Nephron (organoid): Measurements from ENCODE around the gene KRTAP4-12.
"Not testable (repeated sequence)": the region's sequence is repeated elsewhere in the genome, so short reads cannot be mapped to it uniquely, and the experiment has no call there.

Experiments
- H3K27ac Mint-ChIP-seq, 3 experiments: 2 replicates each; pipeline ENCODE4 v1.8.0; 2020; ENCODE audit warnings: mixed read lengths in 3 of 3, mild to moderate bottlenecking in 2 of 3, moderate library complexity in 1 of 3
- H3K27me3 Mint-ChIP-seq: 2 replicates; pipeline ENCODE4 v1.8.0; 2021; ENCODE audit warnings: low read depth, mild to moderate bottlenecking, moderate library complexity, mixed read lengths
- H3K36me3 Mint-ChIP-seq: 2 replicates; pipeline ENCODE4 v1.8.0; 2020; ENCODE audit warnings: low read depth, mixed read lengths
- H3K4me1 Mint-ChIP-seq: 2 replicates; pipeline ENCODE4 v1.8.0; 2020; ENCODE audit warnings: mixed read lengths
- H3K4me3 Mint-ChIP-seq, 3 experiments: 2 replicates each; pipeline ENCODE4 v1.8.0; 2020; ENCODE audit warnings: mild to moderate bottlenecking in 3 of 3, mixed read lengths in 3 of 3, moderate library complexity in 2 of 3
- H3K9me3 Mint-ChIP-seq: 2 replicates; pipeline ENCODE4 v1.8.0; 2020; ENCODE audit warnings: mixed read lengths
- TF ChIP-seq, protein P1 (sequence below), 3 experiments: fragments of 200-600 bp; sonication (generic); IDR thresholded peaks; one replicate each; pipeline ENCODE4 v1.5.0; 2021; ENCODE audit warnings: antibody characterized with exemption in 3 of 3; ENCODE audit not compliant: unreplicated experiment in 3 of 3

The KRTAP4-12 gene

DNA sequence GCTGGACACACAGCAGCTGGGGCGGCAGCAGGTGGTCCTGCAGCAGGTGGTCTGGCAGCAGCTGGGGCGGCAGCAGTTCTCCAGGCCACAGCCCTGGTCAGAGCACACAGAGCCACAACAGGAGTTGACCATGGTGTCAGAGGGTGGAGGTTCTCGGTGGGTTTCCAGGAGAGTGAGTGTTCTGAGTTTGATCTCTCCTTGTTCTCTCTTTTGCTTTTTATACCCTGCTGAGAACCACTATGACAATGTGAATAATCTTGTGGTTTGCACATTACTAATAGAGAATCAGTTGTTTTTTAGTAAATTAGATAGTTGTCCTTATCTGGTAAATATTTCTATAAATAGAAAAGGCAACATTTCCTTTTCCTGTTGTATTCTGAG lies at the start of gene KRTAP4-12:
TSS of gene KRTAP4-12 (minus strand) at position 192 of the 381 bp plus-strand sequence. CDS start at position 132, 60 bp downstream.
- H3K27ac Mint-ChIP-seq, H3K4me3 Mint-ChIP-seq, H3K27me3 Mint-ChIP-seq, H3K4me1 Mint-ChIP-seq, H3K36me3 Mint-ChIP-seq, H3K9me3 Mint-ChIP-seq: not testable (repeated sequence)

DNA sequence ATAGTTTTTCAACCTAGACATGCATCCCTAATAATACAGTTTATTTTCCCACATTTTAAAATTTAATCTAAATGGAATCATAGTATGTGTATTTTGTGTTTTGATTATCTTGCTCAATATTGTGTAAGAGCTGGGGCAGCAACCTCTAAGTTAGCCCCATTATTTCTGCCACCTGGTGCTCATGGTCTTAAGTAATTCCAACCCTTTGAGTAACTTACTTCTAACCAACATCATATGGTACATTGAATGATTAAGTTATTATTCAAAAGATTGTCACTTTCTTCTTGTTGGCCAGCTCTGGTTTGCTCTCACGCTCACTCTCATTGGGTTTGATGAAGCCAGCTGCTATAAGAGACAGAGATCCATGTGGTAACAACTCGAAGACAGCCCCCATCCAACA lies 47.9 kb upstream of the KRTAP4-12 start:
- no peak overlapping the region for H3K27ac Mint-ChIP-seq
- peaks cover 21% of the 10 kb centered on the region for H3K27me3 Mint-ChIP-seq
- TF ChIP-seq, protein P1, sequence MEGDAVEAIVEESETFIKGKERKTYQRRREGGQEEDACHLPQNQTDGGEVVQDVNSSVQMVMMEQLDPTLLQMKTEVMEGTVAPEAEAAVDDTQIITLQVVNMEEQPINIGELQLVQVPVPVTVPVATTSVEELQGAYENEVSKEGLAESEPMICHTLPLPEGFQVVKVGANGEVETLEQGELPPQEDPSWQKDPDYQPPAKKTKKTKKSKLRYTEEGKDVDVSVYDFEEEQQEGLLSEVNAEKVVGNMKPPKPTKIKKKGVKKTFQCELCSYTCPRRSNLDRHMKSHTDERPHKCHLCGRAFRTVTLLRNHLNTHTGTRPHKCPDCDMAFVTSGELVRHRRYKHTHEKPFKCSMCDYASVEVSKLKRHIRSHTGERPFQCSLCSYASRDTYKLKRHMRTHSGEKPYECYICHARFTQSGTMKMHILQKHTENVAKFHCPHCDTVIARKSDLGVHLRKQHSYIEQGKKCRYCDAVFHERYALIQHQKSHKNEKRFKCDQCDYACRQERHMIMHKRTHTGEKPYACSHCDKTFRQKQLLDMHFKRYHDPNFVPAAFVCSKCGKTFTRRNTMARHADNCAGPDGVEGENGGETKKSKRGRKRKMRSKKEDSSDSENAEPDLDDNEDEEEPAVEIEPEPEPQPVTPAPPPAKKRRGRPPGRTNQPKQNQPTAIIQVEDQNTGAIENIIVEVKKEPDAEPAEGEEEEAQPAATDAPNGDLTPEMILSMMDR (IDR thresholded peaks at IDR 0.05; ENCODE audit: unreplicated experiment in 3 of 3), result no peak
- H3K9me3 Mint-ChIP-seq, result no peaks in the 10 kb centered on the region
- no peak overlapping the region for H3K4me3 Mint-ChIP-seq
- H3K4me1 Mint-ChIP-seq, result no peaks in the 10 kb centered on the region
- H3K36me3 Mint-ChIP-seq, result no peaks in the 10 kb centered on the region

DNA sequence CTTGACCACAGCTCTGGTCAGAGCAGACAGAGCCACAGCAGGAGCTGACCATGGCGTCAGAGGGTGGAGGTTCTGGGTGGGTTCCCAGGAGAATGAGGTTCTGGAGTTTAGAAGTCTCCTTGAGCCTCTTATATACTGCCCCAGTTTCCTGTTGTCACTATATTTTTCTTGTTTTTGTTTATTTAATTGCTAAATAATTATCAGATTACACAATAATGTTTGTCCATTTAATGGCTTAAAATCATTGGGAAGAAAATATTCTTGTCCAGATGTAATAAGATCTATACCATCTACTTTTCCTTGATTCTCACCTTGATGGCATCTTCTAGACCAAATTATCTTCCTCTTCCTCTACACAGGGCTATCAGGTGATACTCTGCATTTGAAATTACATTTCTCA lies 44.1 kb upstream of the KRTAP4-12 start, which contains the start of gene KRTAP4-3:
TSS of gene KRTAP4-3 (minus strand) at position 101 of the 400 bp plus-strand sequence. CDS start at position 52, 49 bp downstream.
- Mint-ChIP-seq H3K4me1 (no peaks in the 10 kb centered on the region), H3K36me3 (no peaks in the 10 kb centered on the region), H3K27ac (no peak within 1 kb of the TSS), H3K9me3 (no peaks in the 10 kb centered on the region), H3K27me3 (peaks cover 4% of the 10 kb centered on the region), H3K4me3 (no peak within 1 kb of the TSS)
- TF ChIP-seq, protein P1 (IDR thresholded peaks at IDR 0.05; ENCODE audit: unreplicated experiment in 3 of 3), result no peak

DNA sequence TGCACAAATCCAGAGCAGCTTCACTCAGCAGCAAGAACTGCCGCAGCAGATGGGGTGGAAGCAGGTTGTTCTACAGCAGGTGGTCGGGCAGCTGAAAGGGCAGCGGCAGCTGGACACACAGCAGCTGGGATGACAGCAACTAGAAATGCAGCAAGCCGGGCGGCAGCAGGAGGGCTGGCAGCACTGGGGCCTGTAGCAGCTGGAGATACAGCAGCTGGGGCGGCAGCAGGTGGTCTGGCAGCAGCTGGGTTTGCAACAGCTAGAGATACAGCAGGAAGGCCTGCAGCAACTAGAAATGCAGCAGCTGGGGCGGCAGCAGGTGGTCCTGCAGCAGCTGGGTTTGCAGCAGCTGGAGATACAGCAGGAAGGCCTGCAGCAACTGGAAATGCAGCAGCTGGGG lies 43.6 kb upstream of the KRTAP4-12 start:
- TF ChIP-seq, protein P1 (IDR thresholded peaks at IDR 0.05; ENCODE audit: unreplicated experiment in 3 of 3), result no peak
- Mint-ChIP-seq H3K36me3 (no peaks in the 10 kb centered on the region), H3K4me1 (no peaks in the 10 kb centered on the region), H3K27me3 (peaks cover 4% of the 10 kb centered on the region), H3K27ac (no peak overlapping the region), H3K4me3 (no peak overlapping the region), H3K9me3 (no peaks in the 10 kb centered on the region)

DNA sequence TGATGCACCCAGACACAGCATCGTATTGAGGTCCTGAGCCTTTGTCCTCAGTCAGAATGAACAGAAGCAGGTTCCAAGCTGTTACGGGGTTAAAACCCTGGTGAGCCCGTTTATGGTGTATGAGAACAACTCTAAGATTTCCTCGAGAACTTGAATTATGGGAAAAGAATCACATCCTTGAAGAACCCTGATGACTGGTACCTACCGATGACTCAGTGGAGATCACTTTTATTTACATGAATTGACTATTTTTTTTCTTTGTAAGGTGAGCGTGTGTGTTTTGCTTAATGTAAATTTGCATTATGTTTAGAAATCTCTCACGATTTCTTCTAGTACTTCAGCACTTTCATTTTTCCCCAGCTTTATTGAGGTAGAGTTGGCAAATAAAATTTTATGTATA lies 39.8 kb upstream of the KRTAP4-12 start:
- no peaks in the 10 kb centered on the region for H3K36me3 Mint-ChIP-seq
- TF ChIP-seq, protein P1 (IDR thresholded peaks at IDR 0.05; ENCODE audit: unreplicated experiment in 3 of 3), result no peak
- peaks cover 9% of the 10 kb centered on the region for H3K27me3 Mint-ChIP-seq

DNA sequence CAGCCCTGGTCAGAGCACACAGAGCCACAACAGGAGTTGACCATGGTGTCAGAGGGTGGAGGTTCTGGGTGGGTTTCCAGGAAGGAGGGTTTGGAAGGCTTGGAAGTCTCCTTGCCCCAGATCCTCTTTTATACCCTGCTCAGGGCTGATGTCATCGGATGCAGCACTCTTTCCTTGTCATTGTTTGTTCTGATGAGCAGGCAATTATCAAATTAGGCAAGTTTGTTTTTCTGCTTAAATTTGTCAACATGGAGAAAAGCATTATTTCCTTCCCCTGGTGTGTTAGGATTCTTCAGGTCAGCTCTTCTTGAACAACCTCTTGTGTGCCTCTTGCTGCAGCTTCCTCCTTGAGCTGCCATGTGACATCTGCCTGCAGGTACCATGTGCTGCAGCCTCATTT lies 36.7 kb upstream of the KRTAP4-12 start, which contains the start of gene KRTAP4-4:
TSS of gene KRTAP4-4 (minus strand) at position 101 of the 400 bp plus-strand sequence. CDS start at position 44, 57 bp downstream.
- Mint-ChIP-seq H3K36me3 (no peaks in the 10 kb centered on the region), H3K4me3 (no peak within 1 kb of the TSS), H3K4me1 (no peaks in the 10 kb centered on the region), H3K27ac (no peak within 1 kb of the TSS), H3K9me3 (no peaks in the 10 kb centered on the region), H3K27me3 (peaks cover 12% of the 10 kb centered on the region)
- TF ChIP-seq, protein P1 (IDR thresholded peaks at IDR 0.05; ENCODE audit: unreplicated experiment in 3 of 3), result no peak

More for the DNA sequence above, 39.8 kb upstream of the KRTAP4-12 start:
- no peaks in the 10 kb centered on the region for H3K4me1 Mint-ChIP-seq
- H3K27ac Mint-ChIP-seq, result no peak overlapping the region
- H3K4me3 Mint-ChIP-seq, result no peak overlapping the region
- no peaks in the 10 kb centered on the region for H3K9me3 Mint-ChIP-seq

DNA sequence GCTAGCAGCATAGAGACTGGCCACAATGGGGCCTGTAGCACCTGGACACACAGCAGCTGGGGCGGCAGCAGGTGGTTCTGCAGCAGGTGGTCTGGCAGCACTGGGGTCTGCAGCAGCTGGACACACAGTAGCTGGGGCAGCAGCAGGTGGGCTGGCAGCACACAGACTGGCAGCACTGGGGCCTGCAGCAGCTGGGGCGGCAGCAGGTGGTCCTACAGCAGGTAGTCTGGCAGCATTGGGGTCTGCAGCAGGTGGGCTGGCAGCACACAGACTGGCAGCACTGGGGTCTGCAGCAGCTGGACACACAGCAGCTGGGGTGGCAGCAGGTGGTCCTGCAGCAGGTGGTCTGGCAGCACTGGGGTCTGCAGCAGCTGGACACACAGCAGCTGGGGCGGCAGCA lies 36.2 kb upstream of the KRTAP4-12 start:
- not testable (repeated sequence) for H3K27ac Mint-ChIP-seq, H3K4me3 Mint-ChIP-seq, H3K4me1 Mint-ChIP-seq, H3K36me3 Mint-ChIP-seq, H3K9me3 Mint-ChIP-seq
- peaks cover 12% of the 10 kb centered on the region for H3K27me3 Mint-ChIP-seq
